Stomach (tissue), 9 donors: Measurements from ENCODE around the gene FAM83B. TPM values are rescaled to one million over a fixed set of nuclear protein-coding genes. Genes with fewer than 3 reads are reported as not detected.

Experiments used
- DNase-seq, 2 donors: peaks; one replicate each; pipeline versions ENCODE4 v3.0.0 to v3.0.0-alpha.2; 2013 to 2019
- H3K27ac ChIP-seq, 5 donors: fragments of 200-600 bp in 4 of 5; sonication (generic) in 4 of 5; one replicate each; pipeline ENCODE4 v1.5.1; 2013 to 2019; ENCODE audit warnings: mild to moderate bottlenecking in 1 of 5, moderate library complexity in 1 of 5
- H3K27me3 ChIP-seq, 3 donors: fragments of 200-600 bp; sonication (generic); one replicate each; pipeline ENCODE4 v1.5.1; 2017 to 2019; ENCODE audit warnings: mixed run types in 1 of 3
- H3K36me3 ChIP-seq, 4 donors: fragments of 200-600 bp; sonication (generic); 1 replicate in 3 of 4; 2 replicates in 1 of 4; pipeline ENCODE4 v1.5.1; 2016 to 2019
- H3K4me1 ChIP-seq, 4 donors: fragments of 200-600 bp; sonication (generic); one replicate each; pipeline ENCODE4 v1.5.1; 2016 to 2019
- H3K4me3 ChIP-seq, 4 donors: fragments of 200-600 bp; sonication (generic) in 3 of 4; one replicate each; pipeline ENCODE4 v1.5.1; 2016 to 2019; ENCODE audit warnings: mild to moderate bottlenecking in 1 of 4
- H3K9me3 ChIP-seq, 4 donors: fragments of 200-600 bp; sonication (generic); one replicate each; pipeline ENCODE4 v1.5.1; 2016 to 2019
- EP300 ChIP-seq: sonication (generic); formaldehyde crosslinking; IDR thresholded peaks from one replicate; pipeline ENCODE4 v1.6.1; 2017; ENCODE audit warnings: antibody characterized with exemption
- POLR2A ChIP-seq, 4 donors: fragments of 450-650 bp; IDR thresholded peaks; one replicate each; pipeline ENCODE4 v1.6.1; 2016; ENCODE audit warnings: antibody characterized with exemption in 4 of 4, control low read depth in 2 of 4, mild to moderate bottlenecking in 1 of 4, moderate library complexity in 1 of 4
- POLR2AphosphoS5 ChIP-seq, 3 donors: sonication (generic); formaldehyde crosslinking; IDR thresholded peaks; one replicate each; pipeline ENCODE4 v1.6.1; 2016; ENCODE audit warnings: antibody characterized with exemption in 3 of 3
- WGBS, 5 donors: extraction: QIAGEN DNeasy Blood & Tissue Kit in 3 of 5; methylation state at CpG; one replicate each; pipeline versions ENCODE4 v1.1.5 to v1.1.7; 2013 to 2018; 5-methylcytosine and 5-hydroxymethylcytosine counted together
- intact Hi-C: fragments of 100-400 bp; cut with DNase I; formaldehyde crosslinking; loops from one replicate; pipeline ENCODE4 v1.15.1; 2023; ENCODE audit warnings: low total_unique reads
- polyA plus RNA-seq, 3 donors: library from polyadenylated mRNA; stranded (reverse); fragments of 200-250 nt; gene quantifications; one replicate each; pipeline ENCODE4 v1.2.3, GENCODE V29; 2013
- total RNA-seq, 5 donors: library from RNA; depleted of rRNA; stranded (reverse); fragments of >200 nt; gene quantifications; one replicate each; pipeline versions ENCODE4 v1.1.0 to v1.2.3, GENCODE V29; 2014 to 2016
- TF ChIP-seq, protein P1 (sequence below), 7 experiments: fragments of 450-650 bp in 4 of 7; fragments of 200-600 bp in 3 of 7; sonication (generic) in 3 of 7; IDR thresholded peaks; one replicate each; pipeline ENCODE4 v1.5.1; 2016 to 2019; ENCODE audit warnings: antibody characterized with exemption in 7 of 7, control low read depth in 2 of 7, mild to moderate bottlenecking in 1 of 7
- donor health status: healthy with polysubstance abuse.
- donor health status: Bipolar disorder and iron deficiency.
- donor health status: healthy.

The FAM83B gene
- total and polyA plus RNA-seq, 8 donors, result 0.44 to 19.3 (median 6.4) TPM

DNA sequence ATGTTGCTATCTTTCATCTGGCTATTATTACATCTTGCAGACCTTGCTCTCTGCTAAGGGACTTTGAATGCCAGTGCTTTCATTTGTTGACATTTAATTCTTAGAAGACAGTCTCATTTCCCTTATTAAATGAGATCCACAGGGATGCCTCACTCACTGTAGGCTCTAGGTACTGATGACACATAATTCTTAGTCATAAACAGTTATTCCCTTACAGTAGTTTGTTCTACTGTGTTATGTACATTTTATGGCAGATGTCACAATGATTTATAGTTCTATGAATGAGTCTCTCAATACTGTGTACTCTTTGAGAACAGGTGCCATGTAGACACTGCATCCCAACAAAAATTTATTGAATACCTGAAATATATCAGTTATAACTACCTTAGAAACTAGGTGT is 70.3 kb downstream of the FAM83B start:
- H3K27me3 ChIP-seq, result no peaks in the 10 kb centered on the region
- TF ChIP-seq POLR2A (IDR thresholded peaks at IDR 0.05) (no peak), POLR2AphosphoS5 (IDR thresholded peaks at IDR 0.05) (no peak), EP300 (no peak)
- TF ChIP-seq, protein P1, sequence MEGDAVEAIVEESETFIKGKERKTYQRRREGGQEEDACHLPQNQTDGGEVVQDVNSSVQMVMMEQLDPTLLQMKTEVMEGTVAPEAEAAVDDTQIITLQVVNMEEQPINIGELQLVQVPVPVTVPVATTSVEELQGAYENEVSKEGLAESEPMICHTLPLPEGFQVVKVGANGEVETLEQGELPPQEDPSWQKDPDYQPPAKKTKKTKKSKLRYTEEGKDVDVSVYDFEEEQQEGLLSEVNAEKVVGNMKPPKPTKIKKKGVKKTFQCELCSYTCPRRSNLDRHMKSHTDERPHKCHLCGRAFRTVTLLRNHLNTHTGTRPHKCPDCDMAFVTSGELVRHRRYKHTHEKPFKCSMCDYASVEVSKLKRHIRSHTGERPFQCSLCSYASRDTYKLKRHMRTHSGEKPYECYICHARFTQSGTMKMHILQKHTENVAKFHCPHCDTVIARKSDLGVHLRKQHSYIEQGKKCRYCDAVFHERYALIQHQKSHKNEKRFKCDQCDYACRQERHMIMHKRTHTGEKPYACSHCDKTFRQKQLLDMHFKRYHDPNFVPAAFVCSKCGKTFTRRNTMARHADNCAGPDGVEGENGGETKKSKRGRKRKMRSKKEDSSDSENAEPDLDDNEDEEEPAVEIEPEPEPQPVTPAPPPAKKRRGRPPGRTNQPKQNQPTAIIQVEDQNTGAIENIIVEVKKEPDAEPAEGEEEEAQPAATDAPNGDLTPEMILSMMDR (IDR thresholded peaks at IDR 0.05), result no peak
- DNase-seq, result no peak

DNA sequence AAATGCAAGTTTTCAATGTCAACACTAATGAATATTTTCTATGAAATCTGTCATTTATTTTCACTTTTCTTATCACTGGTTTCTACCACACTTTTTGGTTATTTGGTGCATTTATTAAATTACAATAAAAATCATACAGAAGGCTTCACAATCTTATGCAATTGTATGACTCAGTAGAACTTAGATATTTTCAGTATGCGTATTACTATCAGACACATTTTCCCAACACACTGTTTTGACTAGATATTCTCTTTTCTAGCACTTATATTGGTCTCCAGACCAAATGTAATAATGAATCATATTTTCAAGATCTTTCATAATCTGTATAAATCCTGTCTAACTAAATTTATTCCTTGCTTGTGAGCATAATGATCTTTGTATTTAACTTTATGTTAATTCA is 74.1 kb downstream of the FAM83B start:
- H3K9me3 ChIP-seq, result no peaks in the 10 kb centered on the region
- no peak overlapping the region for H3K4me3 ChIP-seq
- WGBS, 5 donors, result 93 to 97% (median 96%) methylated on average over 1 of the region's 1 CpG
- no peaks in the 10 kb centered on the region for H3K27me3 ChIP-seq
- TF ChIP-seq POLR2A (IDR thresholded peaks at IDR 0.05), result no peak
- no peak for TF ChIP-seq EP300
- TF ChIP-seq, protein P1 (IDR thresholded peaks at IDR 0.05), result no peak
- no peak for TF ChIP-seq POLR2AphosphoS5 (IDR thresholded peaks at IDR 0.05)
- no peak for DNase-seq
- intact Hi-C loops, result no loop called here
- H3K36me3 ChIP-seq, result no peaks in the 10 kb centered on the region
- H3K4me1 ChIP-seq, result no peaks in the 10 kb centered on the region
- no peak overlapping the region for H3K27ac ChIP-seq

More for the DNA sequence above, 70.3 kb downstream of the FAM83B start:
- Histone ChIP-seq H3K9me3 (no peaks in the 10 kb centered on the region), H3K4me3 (no peak overlapping the region), H3K36me3 (no peaks in the 10 kb centered on the region), H3K4me1 (no peaks in the 10 kb centered on the region), H3K27ac (no peak overlapping the region)
- intact Hi-C loops, result no loop called here

DNA sequence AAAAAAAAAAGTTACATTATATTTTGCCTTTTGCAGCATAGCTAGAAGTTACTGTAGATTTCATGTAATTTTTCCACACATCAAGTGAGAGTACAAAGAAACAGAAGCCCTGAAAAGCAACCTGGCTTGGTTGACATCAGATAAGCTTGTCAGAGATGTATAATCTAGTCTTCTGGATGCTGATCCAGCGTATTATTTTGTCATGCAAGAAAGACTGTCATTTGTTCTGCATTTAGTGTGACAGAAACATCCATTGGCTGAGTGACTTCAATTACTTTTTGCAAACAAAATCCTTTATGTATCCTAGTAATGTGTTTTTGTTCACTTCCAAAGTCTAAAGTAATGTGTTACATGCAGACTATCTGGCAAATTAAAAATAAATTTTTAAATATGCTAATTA is 75.3 kb downstream of the FAM83B start:
- H3K27ac ChIP-seq, result no peak overlapping the region
- no peaks in the 10 kb centered on the region for H3K36me3 ChIP-seq
- DNase-seq, result no peak
- no peak for TF ChIP-seq POLR2A (IDR thresholded peaks at IDR 0.05)
- TF ChIP-seq POLR2AphosphoS5 (IDR thresholded peaks at IDR 0.05), result no peak
- TF ChIP-seq, protein P1 (IDR thresholded peaks at IDR 0.05), result no peak
- no peak for TF ChIP-seq EP300
- 65 to 89% (median 78%) methylated on average over 1 of the region's 1 CpG for WGBS, 5 donors
- no peaks in the 10 kb centered on the region for H3K27me3 ChIP-seq
- intact Hi-C loops, result no loop called here
- no peaks in the 10 kb centered on the region for H3K4me1 ChIP-seq
- H3K4me3 ChIP-seq, result no peak overlapping the region
- H3K9me3 ChIP-seq, result no peaks in the 10 kb centered on the region

DNA sequence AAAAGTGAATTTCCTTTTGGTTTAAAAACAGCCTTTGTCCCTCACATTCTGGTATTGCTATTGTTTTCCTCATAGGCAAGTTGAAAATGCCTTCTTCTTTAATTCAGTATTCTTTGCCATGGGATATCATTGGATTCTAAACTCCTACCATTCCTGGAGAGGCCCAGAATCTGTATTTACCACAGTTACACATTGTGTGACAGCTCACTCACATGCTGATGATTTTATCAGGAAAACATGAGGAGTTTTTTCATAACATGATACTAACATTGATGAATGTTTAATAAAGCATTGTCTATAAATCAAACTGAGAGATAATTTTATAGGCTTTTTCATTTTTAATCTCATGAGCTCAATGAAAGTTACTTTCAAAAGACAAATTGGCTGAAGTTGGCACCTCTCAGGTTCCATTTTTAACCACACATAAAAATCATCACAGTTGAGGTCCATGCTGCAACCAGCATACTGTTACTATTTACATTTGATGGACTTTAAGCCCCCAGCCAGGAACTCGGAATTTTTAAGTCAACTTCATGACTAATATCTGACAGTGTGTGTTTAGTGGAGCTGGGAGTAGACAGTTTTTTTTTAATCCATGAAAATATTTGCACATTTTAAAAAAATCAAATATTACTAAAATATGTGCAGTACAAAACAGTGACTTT is 82.8 kb downstream of the FAM83B start:
- H3K36me3 ChIP-seq, result no peaks in the 10 kb centered on the region
- H3K9me3 ChIP-seq, result peaks cover 0 to 21% (median 6%) of the 10 kb centered on the region in 4 donors
- intact Hi-C loops, result no loop called here
- TF ChIP-seq POLR2A (IDR thresholded peaks at IDR 0.05) (no peak), POLR2AphosphoS5 (IDR thresholded peaks at IDR 0.05) (no peak)
- no peaks in the 10 kb centered on the region for H3K4me1 ChIP-seq
- no peaks in the 10 kb centered on the region for H3K27me3 ChIP-seq
- no peak overlapping the region for H3K27ac ChIP-seq
- 8 to 35% (median 26%) methylated on average over 1 of the region's 1 CpG for WGBS, 5 donors
- no peak for DNase-seq
- H3K4me3 ChIP-seq, result no peak overlapping the region

DNA sequence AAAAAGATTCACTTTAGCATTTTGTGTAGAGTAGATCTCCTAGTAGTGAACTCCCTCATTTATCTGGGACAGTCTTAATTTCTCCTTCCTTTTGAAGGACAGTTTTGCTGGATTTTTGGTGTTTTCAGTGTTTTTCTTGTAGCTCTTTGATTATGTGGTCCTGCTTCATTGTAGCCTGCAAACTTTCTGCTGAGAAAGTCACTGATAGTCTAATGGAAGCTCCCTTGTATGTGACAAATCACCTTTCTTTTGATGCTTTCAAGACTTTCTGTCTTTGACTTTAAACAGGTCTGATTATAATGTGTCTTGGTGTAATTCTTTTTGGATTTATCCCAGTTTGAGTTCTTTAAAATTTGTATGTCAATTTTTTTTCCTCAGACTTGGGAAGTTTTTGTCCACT is 86.1 kb downstream of the FAM83B start:
- no peak overlapping the region for H3K4me3 ChIP-seq
- H3K9me3 ChIP-seq, result peaks cover 0 to 21% (median 6%) of the 10 kb centered on the region in 4 donors
- no peak for DNase-seq
- H3K27me3 ChIP-seq, result no peaks in the 10 kb centered on the region
- intact Hi-C loops, result no loop called here
- H3K4me1 ChIP-seq, result no peaks in the 10 kb centered on the region
- H3K36me3 ChIP-seq, result no peaks in the 10 kb centered on the region
- no peak overlapping the region for H3K27ac ChIP-seq
- TF ChIP-seq POLR2A (IDR thresholded peaks at IDR 0.05) (no peak), POLR2AphosphoS5 (IDR thresholded peaks at IDR 0.05) (no peak), EP300 (no peak)
- TF ChIP-seq, protein P1 (IDR thresholded peaks at IDR 0.05), result no peak
